GM12878 (cell line): ENCODE results near the gene MTA3. TPM values are rescaled to one million over a fixed set of nuclear protein-coding genes. Genes with fewer than 3 reads are reported as not detected.

ENCODE experiments used
- CEBPB ChIP-seq, 2 experiments: fragments of 150-350 bp in 1 of 2; IDR thresholded peaks; 2 replicates each; pipeline ENCODE4 v1.6.1; 2012 to 2014; ENCODE audit warnings: low read depth in 2 of 2, low read length in 2 of 2, borderline replicate concordance in 1 of 2, inconsistent platforms in 1 of 2
- ESRRA ChIP-seq: IDR thresholded peaks from 2 replicates; pipeline ENCODE4 v1.6.1; 2012; ENCODE audit warnings: mild to moderate bottlenecking, low read length, improper control_type of control experiment
- HSF1 ChIP-seq: fragments of 150-350 bp; IDR thresholded peaks from 2 replicates; pipeline ENCODE4 v1.6.1; 2014; ENCODE audit warnings: mild to moderate bottlenecking, low read depth, low read length
- MAX ChIP-seq: IDR thresholded peaks from 2 replicates; pipeline ENCODE4 v1.6.1; 2012; ENCODE audit warnings: low read depth, low read length, improper control_type of control experiment
- NFYB ChIP-seq: IDR thresholded peaks from 2 replicates; pipeline ENCODE4 v1.6.1; 2011; ENCODE audit warnings: low read depth, mild to moderate bottlenecking, low read length, improper control_type of control experiment, moderate library complexity; ENCODE audit not compliant: insufficient read depth
- RB1 ChIP-seq: fragments of 450-650 bp; formaldehyde crosslinking; IDR thresholded peaks from 2 replicates; pipeline ENCODE4 v1.6.1; 2017; ENCODE audit warnings: mild to moderate bottlenecking, borderline replicate concordance
- SMC3 ChIP-seq: IDR thresholded peaks from 2 replicates; pipeline ENCODE4 v1.6.1; 2011; ENCODE audit warnings: low read length, improper control_type of control experiment, borderline replicate concordance
- STAT3 ChIP-seq: IDR thresholded peaks from 2 replicates; pipeline ENCODE4 v1.6.1; 2011; ENCODE audit warnings: low read depth, low read length, improper control_type of control experiment
- ZNF274 ChIP-seq: IDR thresholded peaks from one replicate; pipeline ENCODE4 v1.8.0; 2011; ENCODE audit not compliant: insufficient read length, insufficient read depth
- ZNF622 ChIP-seq: fragments of 450-650 bp; IDR thresholded peaks from 2 replicates; pipeline ENCODE4 v1.6.1; 2017; ENCODE audit warnings: mild to moderate bottlenecking, inconsistent platforms
- polyA plus RNA-seq, 11 experiments: library from polyadenylated mRNA; depleted of rRNA in 4 of 11; unstranded in 6 of 11; stranded (reverse) in 5 of 11; fragments of >200 nt; fragmentation: Nextera tagmentation in 4 of 11; fragmentation: Illumina TruSeq in 1 of 11; extraction: Ambion mirVana in 4 of 11; extraction: Trizol in 1 of 11; gene quantifications; 1 replicate in 1 of 11; 2 replicates in 10 of 11; pipeline versions ENCODE4 v1.2.1 to v1.2.3, GENCODE V29; 2011 to 2016; ENCODE audit warnings: inconsistent platforms in 2 of 11, missing spikeins in 2 of 11, low read depth in 1 of 11
- total RNA-seq, 4 experiments: library from RNA; depleted of rRNA in 3 of 4; stranded (reverse); fragments of >200 nt in 3 of 4; fragmentation: Illumina TruSeq in 1 of 4; extraction: Trizol in 1 of 4; gene quantifications; 2 replicates each; pipeline versions ENCODE4 v1.2.1 to v1.2.3, GENCODE V29; 2013 to 2021
- TF ChIP-seq, protein P1 (sequence below): IDR thresholded peaks from 2 replicates; pipeline ENCODE4 v1.6.1; 2011; ENCODE audit warnings: low read depth, mild to moderate bottlenecking, low read length, moderate library complexity, borderline replicate concordance; ENCODE audit errors: extremely low read depth
- TF ChIP-seq, protein P2 (sequence below): fragments of 450-650 bp; IDR thresholded peaks from 2 replicates; pipeline ENCODE4 v1.6.1; 2017; ENCODE audit warnings: mild to moderate bottlenecking, moderate library complexity
- TF ChIP-seq, protein P3 (sequence below): IDR thresholded peaks from 2 replicates; pipeline ENCODE4 v1.6.1; 2012; ENCODE audit warnings: mild to moderate bottlenecking, low read depth, low read length
- TF ChIP-seq, protein P4 (sequence below): IDR thresholded peaks from 2 replicates; pipeline ENCODE4 v1.6.1; 2012; ENCODE audit warnings: improper control_type of control experiment, low read depth, low read length; ENCODE audit not compliant: insufficient replicate concordance

The MTA3 gene
- total and polyA plus RNA-seq, 10 of the 15 experiments (the other 5 are each of a cell fraction or from before 2014, with no cell fraction given): 17.6 to 45.5 (median 26.5) TPM

- TF ChIP-seq STAT3: no peak
- TF ChIP-seq, protein P1, sequence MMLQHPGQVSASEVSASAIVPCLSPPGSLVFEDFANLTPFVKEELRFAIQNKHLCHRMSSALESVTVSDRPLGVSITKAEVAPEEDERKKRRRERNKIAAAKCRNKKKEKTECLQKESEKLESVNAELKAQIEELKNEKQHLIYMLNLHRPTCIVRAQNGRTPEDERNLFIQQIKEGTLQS: no peak
- no peak for TF ChIP-seq ZNF622
- TF ChIP-seq HSF1: no peak
- TF ChIP-seq NFYB: no peak
- TF ChIP-seq SMC3: no peak; the same call in 1 of the 2 replicates
- TF ChIP-seq, protein P2, sequence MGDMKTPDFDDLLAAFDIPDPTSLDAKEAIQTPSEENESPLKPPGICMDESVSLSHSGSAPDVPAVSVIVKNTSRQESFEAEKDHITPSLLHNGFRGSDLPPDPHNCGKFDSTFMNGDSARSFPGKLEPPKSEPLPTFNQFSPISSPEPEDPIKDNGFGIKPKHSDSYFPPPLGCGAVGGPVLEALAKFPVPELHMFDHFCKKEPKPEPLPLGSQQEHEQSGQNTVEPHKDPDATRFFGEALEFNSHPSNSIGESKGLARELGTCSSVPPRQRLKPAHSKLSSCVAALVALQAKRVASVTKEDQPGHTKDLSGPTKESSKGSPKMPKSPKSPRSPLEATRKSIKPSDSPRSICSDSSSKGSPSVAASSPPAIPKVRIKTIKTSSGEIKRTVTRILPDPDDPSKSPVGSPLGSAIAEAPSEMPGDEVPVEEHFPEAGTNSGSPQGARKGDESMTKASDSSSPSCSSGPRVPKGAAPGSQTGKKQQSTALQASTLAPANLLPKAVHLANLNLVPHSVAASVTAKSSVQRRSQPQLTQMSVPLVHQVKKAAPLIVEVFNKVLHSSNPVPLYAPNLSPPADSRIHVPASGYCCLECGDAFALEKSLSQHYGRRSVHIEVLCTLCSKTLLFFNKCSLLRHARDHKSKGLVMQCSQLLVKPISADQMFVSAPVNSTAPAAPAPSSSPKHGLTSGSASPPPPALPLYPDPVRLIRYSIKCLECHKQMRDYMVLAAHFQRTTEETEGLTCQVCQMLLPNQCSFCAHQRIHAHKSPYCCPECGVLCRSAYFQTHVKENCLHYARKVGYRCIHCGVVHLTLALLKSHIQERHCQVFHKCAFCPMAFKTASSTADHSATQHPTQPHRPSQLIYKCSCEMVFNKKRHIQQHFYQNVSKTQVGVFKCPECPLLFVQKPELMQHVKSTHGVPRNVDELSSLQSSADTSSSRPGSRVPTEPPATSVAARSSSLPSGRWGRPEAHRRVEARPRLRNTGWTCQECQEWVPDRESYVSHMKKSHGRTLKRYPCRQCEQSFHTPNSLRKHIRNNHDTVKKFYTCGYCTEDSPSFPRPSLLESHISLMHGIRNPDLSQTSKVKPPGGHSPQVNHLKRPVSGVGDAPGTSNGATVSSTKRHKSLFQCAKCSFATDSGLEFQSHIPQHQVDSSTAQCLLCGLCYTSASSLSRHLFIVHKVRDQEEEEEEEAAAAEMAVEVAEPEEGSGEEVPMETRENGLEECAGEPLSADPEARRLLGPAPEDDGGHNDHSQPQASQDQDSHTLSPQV: no peak
- TF ChIP-seq ZNF274: no peak
- TF ChIP-seq, protein P3, sequence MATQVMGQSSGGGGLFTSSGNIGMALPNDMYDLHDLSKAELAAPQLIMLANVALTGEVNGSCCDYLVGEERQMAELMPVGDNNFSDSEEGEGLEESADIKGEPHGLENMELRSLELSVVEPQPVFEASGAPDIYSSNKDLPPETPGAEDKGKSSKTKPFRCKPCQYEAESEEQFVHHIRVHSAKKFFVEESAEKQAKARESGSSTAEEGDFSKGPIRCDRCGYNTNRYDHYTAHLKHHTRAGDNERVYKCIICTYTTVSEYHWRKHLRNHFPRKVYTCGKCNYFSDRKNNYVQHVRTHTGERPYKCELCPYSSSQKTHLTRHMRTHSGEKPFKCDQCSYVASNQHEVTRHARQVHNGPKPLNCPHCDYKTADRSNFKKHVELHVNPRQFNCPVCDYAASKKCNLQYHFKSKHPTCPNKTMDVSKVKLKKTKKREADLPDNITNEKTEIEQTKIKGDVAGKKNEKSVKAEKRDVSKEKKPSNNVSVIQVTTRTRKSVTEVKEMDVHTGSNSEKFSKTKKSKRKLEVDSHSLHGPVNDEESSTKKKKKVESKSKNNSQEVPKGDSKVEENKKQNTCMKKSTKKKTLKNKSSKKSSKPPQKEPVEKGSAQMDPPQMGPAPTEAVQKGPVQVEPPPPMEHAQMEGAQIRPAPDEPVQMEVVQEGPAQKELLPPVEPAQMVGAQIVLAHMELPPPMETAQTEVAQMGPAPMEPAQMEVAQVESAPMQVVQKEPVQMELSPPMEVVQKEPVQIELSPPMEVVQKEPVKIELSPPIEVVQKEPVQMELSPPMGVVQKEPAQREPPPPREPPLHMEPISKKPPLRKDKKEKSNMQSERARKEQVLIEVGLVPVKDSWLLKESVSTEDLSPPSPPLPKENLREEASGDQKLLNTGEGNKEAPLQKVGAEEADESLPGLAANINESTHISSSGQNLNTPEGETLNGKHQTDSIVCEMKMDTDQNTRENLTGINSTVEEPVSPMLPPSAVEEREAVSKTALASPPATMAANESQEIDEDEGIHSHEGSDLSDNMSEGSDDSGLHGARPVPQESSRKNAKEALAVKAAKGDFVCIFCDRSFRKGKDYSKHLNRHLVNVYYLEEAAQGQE: no peak
- TF ChIP-seq CEBPB (IDR thresholded peaks at IDR 0.05; ENCODE audit: borderline replicate concordance in 1 of 2, low read depth in 2 of 2, low read length in 2 of 2): no peak
- TF ChIP-seq, protein P4, sequence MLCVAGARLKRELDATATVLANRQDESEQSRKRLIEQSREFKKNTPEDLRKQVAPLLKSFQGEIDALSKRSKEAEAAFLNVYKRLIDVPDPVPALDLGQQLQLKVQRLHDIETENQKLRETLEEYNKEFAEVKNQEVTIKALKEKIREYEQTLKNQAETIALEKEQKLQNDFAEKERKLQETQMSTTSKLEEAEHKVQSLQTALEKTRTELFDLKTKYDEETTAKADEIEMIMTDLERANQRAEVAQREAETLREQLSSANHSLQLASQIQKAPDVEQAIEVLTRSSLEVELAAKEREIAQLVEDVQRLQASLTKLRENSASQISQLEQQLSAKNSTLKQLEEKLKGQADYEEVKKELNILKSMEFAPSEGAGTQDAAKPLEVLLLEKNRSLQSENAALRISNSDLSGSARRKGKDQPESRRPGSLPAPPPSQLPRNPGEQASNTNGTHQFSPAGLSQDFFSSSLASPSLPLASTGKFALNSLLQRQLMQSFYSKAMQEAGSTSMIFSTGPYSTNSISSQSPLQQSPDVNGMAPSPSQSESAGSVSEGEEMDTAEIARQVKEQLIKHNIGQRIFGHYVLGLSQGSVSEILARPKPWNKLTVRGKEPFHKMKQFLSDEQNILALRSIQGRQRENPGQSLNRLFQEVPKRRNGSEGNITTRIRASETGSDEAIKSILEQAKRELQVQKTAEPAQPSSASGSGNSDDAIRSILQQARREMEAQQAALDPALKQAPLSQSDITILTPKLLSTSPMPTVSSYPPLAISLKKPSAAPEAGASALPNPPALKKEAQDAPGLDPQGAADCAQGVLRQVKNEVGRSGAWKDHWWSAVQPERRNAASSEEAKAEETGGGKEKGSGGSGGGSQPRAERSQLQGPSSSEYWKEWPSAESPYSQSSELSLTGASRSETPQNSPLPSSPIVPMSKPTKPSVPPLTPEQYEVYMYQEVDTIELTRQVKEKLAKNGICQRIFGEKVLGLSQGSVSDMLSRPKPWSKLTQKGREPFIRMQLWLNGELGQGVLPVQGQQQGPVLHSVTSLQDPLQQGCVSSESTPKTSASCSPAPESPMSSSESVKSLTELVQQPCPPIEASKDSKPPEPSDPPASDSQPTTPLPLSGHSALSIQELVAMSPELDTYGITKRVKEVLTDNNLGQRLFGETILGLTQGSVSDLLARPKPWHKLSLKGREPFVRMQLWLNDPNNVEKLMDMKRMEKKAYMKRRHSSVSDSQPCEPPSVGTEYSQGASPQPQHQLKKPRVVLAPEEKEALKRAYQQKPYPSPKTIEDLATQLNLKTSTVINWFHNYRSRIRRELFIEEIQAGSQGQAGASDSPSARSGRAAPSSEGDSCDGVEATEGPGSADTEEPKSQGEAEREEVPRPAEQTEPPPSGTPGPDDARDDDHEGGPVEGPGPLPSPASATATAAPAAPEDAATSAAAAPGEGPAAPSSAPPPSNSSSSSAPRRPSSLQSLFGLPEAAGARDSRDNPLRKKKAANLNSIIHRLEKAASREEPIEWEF: no peak
- no peak for TF ChIP-seq ESRRA
- no peak for TF ChIP-seq MAX
- TF ChIP-seq RB1: no peak
Observed at GRCh38 chr2:42566837-42567321, 1.6 kb upstream of the MTA3 start (continued).
